Ishikawa (cell line): ENCODE measurements around the gene CADM1.

Experiments used
- CEBPB ChIP-seq: IDR thresholded peaks from 2 replicates; pipeline ENCODE4 v1.6.1; 2012
- CREB1 ChIP-seq: IDR thresholded peaks from 2 replicates; pipeline ENCODE4 v1.6.1; 2012; ENCODE audit warnings: low read depth
- EGR1 ChIP-seq: IDR thresholded peaks from 2 replicates; pipeline ENCODE4 v1.6.1; 2012
- EP300 ChIP-seq: IDR thresholded peaks from 2 replicates; pipeline ENCODE4 v1.6.1; 2012; ENCODE audit warnings: borderline replicate concordance
- FOXM1 ChIP-seq: IDR thresholded peaks from 2 replicates; pipeline ENCODE4 v1.6.1; 2012; ENCODE audit warnings: low read depth, borderline replicate concordance
- MAX ChIP-seq: IDR thresholded peaks from 2 replicates; pipeline ENCODE4 v1.6.1; 2012
- NFIC ChIP-seq: IDR thresholded peaks from 2 replicates; pipeline ENCODE4 v1.6.1; 2012
- RAD21 ChIP-seq: IDR thresholded peaks from 2 replicates; pipeline ENCODE4 v1.6.1; 2012; ENCODE audit warnings: low read depth
- TAF1 ChIP-seq: IDR thresholded peaks from 2 replicates; pipeline ENCODE4 v1.6.1; 2012; ENCODE audit warnings: low read depth, mild to moderate bottlenecking
- TEAD4 ChIP-seq: IDR thresholded peaks from 2 replicates; pipeline ENCODE4 v1.6.1; 2012
- USF1 ChIP-seq: IDR thresholded peaks from 2 replicates; pipeline ENCODE4 v1.6.1; 2012
- YY1 ChIP-seq: IDR thresholded peaks from 2 replicates; pipeline ENCODE4 v1.6.1; 2012; ENCODE audit warnings: low read depth
- ZBTB7A ChIP-seq: IDR thresholded peaks from 2 replicates; pipeline ENCODE4 v1.6.1; 2012; ENCODE audit warnings: low read depth
- TF ChIP-seq, protein P1 (sequence below): IDR thresholded peaks from 2 replicates; pipeline ENCODE4 v1.6.1; 2012; ENCODE audit warnings: low read depth, mild to moderate bottlenecking

- TF ChIP-seq NFIC (no peak), RAD21 (no peak), CREB1 (no peak), EGR1 (no peak), YY1 (no peak), MAX (no peak), FOXM1 (no peak), TEAD4 (no peak), CEBPB (no peak), EP300 (no peak), TAF1 (no peak), ZBTB7A (no peak), USF1 (no peak)
- TF ChIP-seq, protein P1, sequence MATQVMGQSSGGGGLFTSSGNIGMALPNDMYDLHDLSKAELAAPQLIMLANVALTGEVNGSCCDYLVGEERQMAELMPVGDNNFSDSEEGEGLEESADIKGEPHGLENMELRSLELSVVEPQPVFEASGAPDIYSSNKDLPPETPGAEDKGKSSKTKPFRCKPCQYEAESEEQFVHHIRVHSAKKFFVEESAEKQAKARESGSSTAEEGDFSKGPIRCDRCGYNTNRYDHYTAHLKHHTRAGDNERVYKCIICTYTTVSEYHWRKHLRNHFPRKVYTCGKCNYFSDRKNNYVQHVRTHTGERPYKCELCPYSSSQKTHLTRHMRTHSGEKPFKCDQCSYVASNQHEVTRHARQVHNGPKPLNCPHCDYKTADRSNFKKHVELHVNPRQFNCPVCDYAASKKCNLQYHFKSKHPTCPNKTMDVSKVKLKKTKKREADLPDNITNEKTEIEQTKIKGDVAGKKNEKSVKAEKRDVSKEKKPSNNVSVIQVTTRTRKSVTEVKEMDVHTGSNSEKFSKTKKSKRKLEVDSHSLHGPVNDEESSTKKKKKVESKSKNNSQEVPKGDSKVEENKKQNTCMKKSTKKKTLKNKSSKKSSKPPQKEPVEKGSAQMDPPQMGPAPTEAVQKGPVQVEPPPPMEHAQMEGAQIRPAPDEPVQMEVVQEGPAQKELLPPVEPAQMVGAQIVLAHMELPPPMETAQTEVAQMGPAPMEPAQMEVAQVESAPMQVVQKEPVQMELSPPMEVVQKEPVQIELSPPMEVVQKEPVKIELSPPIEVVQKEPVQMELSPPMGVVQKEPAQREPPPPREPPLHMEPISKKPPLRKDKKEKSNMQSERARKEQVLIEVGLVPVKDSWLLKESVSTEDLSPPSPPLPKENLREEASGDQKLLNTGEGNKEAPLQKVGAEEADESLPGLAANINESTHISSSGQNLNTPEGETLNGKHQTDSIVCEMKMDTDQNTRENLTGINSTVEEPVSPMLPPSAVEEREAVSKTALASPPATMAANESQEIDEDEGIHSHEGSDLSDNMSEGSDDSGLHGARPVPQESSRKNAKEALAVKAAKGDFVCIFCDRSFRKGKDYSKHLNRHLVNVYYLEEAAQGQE, result no peak
These were observed 165.7 kb downstream of the CADM1 start for GRCh38 chr11:115338476-115338875.
